SK-N-MC (cell line): Measurements from ENCODE around the gene RMI2.

Experiments
- EZH2 ChIP-seq: fragments of 200-600 bp; sonication (generic); IDR thresholded peaks from one replicate; pipeline ENCODE4 v1.6.1; 2017; ENCODE audit warnings: antibody characterized with exemption
- FOXP2 ChIP-seq: optimal IDR thresholded peaks from 2 replicates; pipeline ENCODE3; 2011; ENCODE audit warnings: mild to moderate bottlenecking, moderate library complexity; ENCODE audit not compliant: insufficient read depth; ENCODE audit errors: extremely low read length, control extremely low read depth
- POLR2AphosphoS5 ChIP-seq: IDR thresholded peaks from 2 replicates; pipeline ENCODE4 v1.6.1; 2012; ENCODE audit warnings: mild to moderate bottlenecking, low read depth, low read length, borderline replicate concordance

GRCh38 chr16:11341371-11341770 is 3.9 kb upstream of the RMI2 start:
- TF ChIP-seq POLR2AphosphoS5 (no peak), EZH2 (no peak), FOXP2 (no peak)
